Renal cortical epithelial cell (primary cell): ENCODE results near the gene CHKA. TPM values are rescaled to one million over a fixed set of nuclear protein-coding genes. Genes with fewer than 3 reads are reported as not detected.

Experiments used
- total RNA-seq: library from RNA; depleted of rRNA; stranded (reverse); fragments of >200 nt; gene quantifications from 2 replicates; pipeline ENCODE4 v1.2.3, GENCODE V29; 2014

Gene CHKA
- total RNA-seq, 1 donor from 2014 or later: 23.6 TPM

Other genes starting within 250 kb of the CHKA start
- 43.6 and 59.3 TPM in 2 replicates for gene UNC93B1, start 117.3 kb downstream of the CHKA start, total RNA-seq
- gene ALDH3B1, start 111.1 kb downstream of the CHKA start, total RNA-seq: 12.5 and 28.8 TPM in 2 replicates
- gene NDUFS8, start 90.7 kb downstream of the CHKA start, total RNA-seq: 106 and 152 TPM in 2 replicates
- gene TCIRG1, start 82.4 kb downstream of the CHKA start, total RNA-seq: 60.2 and 84.2 TPM in 2 replicates
- gene KMT5B, start 91.9 kb upstream of the CHKA start, total RNA-seq: 19.6 and 52.2 TPM in 2 replicates
- 13.5 and 20.8 TPM in 2 replicates for gene C11orf24, start 150.6 kb upstream of the CHKA start, total RNA-seq
- 16.8 and 58.6 TPM in 2 replicates for gene LRP5, start 191.2 kb upstream of the CHKA start, total RNA-seq